Neural cell (in vitro differentiated cells): ENCODE measurements around the gene PLXNC1.

Experiments
- TAF1 ChIP-seq: IDR thresholded peaks from 2 replicates; pipeline ENCODE4 v1.6.1; 2012; ENCODE audit warnings: low read depth
- TF ChIP-seq, protein P1 (sequence below): IDR thresholded peaks from 2 replicates; pipeline ENCODE4 v1.6.1; 2012; ENCODE audit warnings: borderline replicate concordance
- TF ChIP-seq, protein P2 (sequence below): fragments of 450-650 bp; IDR thresholded peaks from 2 replicates; pipeline ENCODE4 v1.5.1; 2014; ENCODE audit warnings: antibody characterized with exemption, mild to moderate bottlenecking, moderate library complexity; ENCODE audit not compliant: poor library complexity, severe bottlenecking

DNA sequence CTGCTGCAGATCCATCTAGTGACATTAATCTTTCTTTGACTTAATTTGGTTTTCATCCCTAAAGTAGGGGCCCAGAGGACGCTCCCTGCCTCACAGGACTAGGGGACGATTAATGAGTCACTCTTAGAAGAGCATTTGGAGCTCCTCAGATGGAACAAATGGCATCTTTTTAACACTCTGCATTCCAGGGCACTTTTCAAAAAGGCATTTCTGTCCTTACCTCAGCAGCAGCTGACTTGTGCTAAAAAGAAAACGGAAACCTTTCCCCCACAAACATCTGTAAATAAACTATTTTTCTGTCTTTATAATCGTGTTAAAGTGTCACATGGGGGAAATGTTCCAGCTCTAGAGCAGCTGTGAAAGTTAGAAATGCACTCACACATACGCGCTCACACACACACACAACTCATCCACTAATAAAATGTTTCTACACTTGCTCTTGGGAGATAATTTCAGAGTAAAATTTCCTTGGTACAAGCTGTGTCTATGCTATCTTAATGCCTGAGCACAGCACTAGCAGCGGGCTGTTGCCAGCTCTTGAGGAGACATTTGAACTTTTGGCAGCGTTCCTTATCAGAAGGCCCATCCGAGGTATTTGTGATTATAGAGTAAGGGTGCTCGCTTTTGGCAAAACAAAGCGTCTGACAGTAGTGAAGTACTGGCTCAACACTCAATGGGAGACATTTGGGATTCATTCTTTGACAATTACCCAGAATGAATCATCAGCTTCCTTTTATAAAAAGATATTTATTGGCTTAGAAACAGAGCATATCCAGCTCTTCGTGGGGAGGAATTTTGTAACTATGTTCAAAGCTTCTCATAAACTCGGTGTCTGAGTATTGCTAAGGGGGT lies 141.3 kb downstream of the PLXNC1 start:
- TF ChIP-seq, protein P1, sequence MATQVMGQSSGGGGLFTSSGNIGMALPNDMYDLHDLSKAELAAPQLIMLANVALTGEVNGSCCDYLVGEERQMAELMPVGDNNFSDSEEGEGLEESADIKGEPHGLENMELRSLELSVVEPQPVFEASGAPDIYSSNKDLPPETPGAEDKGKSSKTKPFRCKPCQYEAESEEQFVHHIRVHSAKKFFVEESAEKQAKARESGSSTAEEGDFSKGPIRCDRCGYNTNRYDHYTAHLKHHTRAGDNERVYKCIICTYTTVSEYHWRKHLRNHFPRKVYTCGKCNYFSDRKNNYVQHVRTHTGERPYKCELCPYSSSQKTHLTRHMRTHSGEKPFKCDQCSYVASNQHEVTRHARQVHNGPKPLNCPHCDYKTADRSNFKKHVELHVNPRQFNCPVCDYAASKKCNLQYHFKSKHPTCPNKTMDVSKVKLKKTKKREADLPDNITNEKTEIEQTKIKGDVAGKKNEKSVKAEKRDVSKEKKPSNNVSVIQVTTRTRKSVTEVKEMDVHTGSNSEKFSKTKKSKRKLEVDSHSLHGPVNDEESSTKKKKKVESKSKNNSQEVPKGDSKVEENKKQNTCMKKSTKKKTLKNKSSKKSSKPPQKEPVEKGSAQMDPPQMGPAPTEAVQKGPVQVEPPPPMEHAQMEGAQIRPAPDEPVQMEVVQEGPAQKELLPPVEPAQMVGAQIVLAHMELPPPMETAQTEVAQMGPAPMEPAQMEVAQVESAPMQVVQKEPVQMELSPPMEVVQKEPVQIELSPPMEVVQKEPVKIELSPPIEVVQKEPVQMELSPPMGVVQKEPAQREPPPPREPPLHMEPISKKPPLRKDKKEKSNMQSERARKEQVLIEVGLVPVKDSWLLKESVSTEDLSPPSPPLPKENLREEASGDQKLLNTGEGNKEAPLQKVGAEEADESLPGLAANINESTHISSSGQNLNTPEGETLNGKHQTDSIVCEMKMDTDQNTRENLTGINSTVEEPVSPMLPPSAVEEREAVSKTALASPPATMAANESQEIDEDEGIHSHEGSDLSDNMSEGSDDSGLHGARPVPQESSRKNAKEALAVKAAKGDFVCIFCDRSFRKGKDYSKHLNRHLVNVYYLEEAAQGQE = no peak
- TF ChIP-seq TAF1 = no peak
- TF ChIP-seq, protein P2, sequence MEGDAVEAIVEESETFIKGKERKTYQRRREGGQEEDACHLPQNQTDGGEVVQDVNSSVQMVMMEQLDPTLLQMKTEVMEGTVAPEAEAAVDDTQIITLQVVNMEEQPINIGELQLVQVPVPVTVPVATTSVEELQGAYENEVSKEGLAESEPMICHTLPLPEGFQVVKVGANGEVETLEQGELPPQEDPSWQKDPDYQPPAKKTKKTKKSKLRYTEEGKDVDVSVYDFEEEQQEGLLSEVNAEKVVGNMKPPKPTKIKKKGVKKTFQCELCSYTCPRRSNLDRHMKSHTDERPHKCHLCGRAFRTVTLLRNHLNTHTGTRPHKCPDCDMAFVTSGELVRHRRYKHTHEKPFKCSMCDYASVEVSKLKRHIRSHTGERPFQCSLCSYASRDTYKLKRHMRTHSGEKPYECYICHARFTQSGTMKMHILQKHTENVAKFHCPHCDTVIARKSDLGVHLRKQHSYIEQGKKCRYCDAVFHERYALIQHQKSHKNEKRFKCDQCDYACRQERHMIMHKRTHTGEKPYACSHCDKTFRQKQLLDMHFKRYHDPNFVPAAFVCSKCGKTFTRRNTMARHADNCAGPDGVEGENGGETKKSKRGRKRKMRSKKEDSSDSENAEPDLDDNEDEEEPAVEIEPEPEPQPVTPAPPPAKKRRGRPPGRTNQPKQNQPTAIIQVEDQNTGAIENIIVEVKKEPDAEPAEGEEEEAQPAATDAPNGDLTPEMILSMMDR = no peak
